B cell (primary cell): ENCODE measurements around the gene ATP5ME. TPM values are rescaled to one million over a fixed set of nuclear protein-coding genes. Genes with fewer than 3 reads are reported as not detected.

Source experiments
- ATAC-seq: fragments of 200-7000 bp; cut with Tn5 transposase; one replicate; pipeline ENCODE4 v1.10.0; 2021; ENCODE audit warnings: low read depth, mild to moderate bottlenecking, moderate number of reproducible peaks, moderate library complexity
- CTCF ChIA-PET: fragments of 350-600 bp; sonication (Branson Sonifier 250); formaldehyde crosslinking; loops from one replicate; lab custom pipeline; 2021; ENCODE audit warnings: antibody characterized with exemption, inconsistent platforms; lab: Charles Lee
- POLR2A ChIA-PET: fragments of 350-600 bp; sonication (Branson Sonifier 250); formaldehyde crosslinking; loops from one replicate; lab custom pipeline; 2021; ENCODE audit warnings: antibody characterized with exemption; lab: Charles Lee
- DNase-seq: peaks from one replicate; pipeline ENCODE4 v3.0.0; 2013
- H2AFZ ChIP-seq: 2 replicates; pipeline ENCODE4 v1.6.1; 2012; ENCODE audit warnings: mild to moderate bottlenecking, low read depth, low read length; ENCODE audit not compliant: insufficient read depth, poor library complexity, severe bottlenecking
- H3K27ac ChIP-seq, 2 donors: 1 replicate in 1 of 2; 2 replicates in 1 of 2; pipeline ENCODE4 v1.5.1; 2012 to 2013; ENCODE audit warnings: low read length in 2 of 2, mild to moderate bottlenecking in 2 of 2, moderate library complexity in 1 of 2
- H3K27me3 ChIP-seq, 4 experiments: fragments of 200-600 bp in 1 of 4; sonication (generic) in 1 of 4; replicated peaks in 1 of 4; 1 replicate in 2 of 4; 2 replicates in 2 of 4; pipeline versions ENCODE4 v1.6.1 to v1.7.0; 2013 to 2016; ENCODE audit warnings: low read length in 3 of 4, mild to moderate bottlenecking in 2 of 4, mixed read lengths in 1 of 4, moderate library complexity in 1 of 4; ENCODE audit not compliant: insufficient read depth in 4 of 4, control insufficient read depth in 3 of 4; ENCODE audit errors: control extremely low read depth in 1 of 4
- H3K36me3 ChIP-seq, 2 experiments: replicated peaks in 1 of 2; 1 replicate in 1 of 2; 2 replicates in 1 of 2; pipeline versions ENCODE4 v1.6.1 to v1.7.1; 2013; ENCODE audit warnings: low read length in 1 of 2; ENCODE audit not compliant: insufficient read depth in 2 of 2, control insufficient read depth in 1 of 2; ENCODE audit errors: control extremely low read depth in 1 of 2, extremely low read depth in 1 of 2
- H3K4me1 ChIP-seq, 2 donors: fragments of 200-600 bp in 1 of 2; sonication (generic) in 1 of 2; 1 replicate in 1 of 2; 2 replicates in 1 of 2; pipeline versions ENCODE4 v1.5.1 to v1.6.1; 2013 to 2017; ENCODE audit warnings: low read length in 2 of 2; ENCODE audit not compliant: control insufficient read depth in 2 of 2, insufficient read depth in 2 of 2
- H3K4me2 ChIP-seq: replicated peaks from 2 replicates; pipeline ENCODE3; 2012; ENCODE audit warnings: mild to moderate bottlenecking, low read depth, low read length; ENCODE audit not compliant: poor library complexity, severe bottlenecking
- H3K4me3 ChIP-seq, 5 experiments: fragments of 200-600 bp in 1 of 5; sonication (generic) in 1 of 5; 1 replicate in 3 of 5; 2 replicates in 2 of 5; pipeline versions ENCODE4 v1.5.1 to v1.7.0; 2011 to 2016; ENCODE audit warnings: low read length in 4 of 5, mild to moderate bottlenecking in 4 of 5, low read depth in 2 of 5, control low read depth in 1 of 5, moderate library complexity in 1 of 5; ENCODE audit not compliant: insufficient read depth in 1 of 5; ENCODE audit errors: control extremely low read depth in 1 of 5, extremely low read depth in 1 of 5
- H3K79me2 ChIP-seq: fragments of 200-600 bp; sonication (generic); one replicate; pipeline ENCODE4 v1.6.0; 2016; ENCODE audit warnings: low read length; ENCODE audit not compliant: control insufficient read depth, insufficient read depth
- H3K9ac ChIP-seq: fragments of 200-600 bp; sonication (generic); 2 replicates; pipeline ENCODE4 v1.6.1; 2017; ENCODE audit warnings: mild to moderate bottlenecking, low read length, moderate library complexity
- H3K9me3 ChIP-seq, 3 donors: one replicate each; pipeline versions ENCODE4 v1.6.1 to v1.7.1; 2013; ENCODE audit warnings: low read length in 2 of 3; ENCODE audit not compliant: control insufficient read depth in 2 of 3, insufficient read depth in 1 of 3; ENCODE audit errors: control extremely low read depth in 1 of 3
- H4K20me1 ChIP-seq: 2 replicates; pipeline ENCODE4 v1.6.0; 2012; ENCODE audit warnings: mild to moderate bottlenecking, low read length; ENCODE audit not compliant: insufficient read depth, control insufficient read depth, poor library complexity, severe bottlenecking
- H3K27ac Mint-ChIP-seq: one replicate; pipeline ENCODE4 v1.8.0; 2021; ENCODE audit warnings: mixed read lengths
- H3K27me3 Mint-ChIP-seq: one replicate; pipeline ENCODE4 v1.8.0; 2021; ENCODE audit warnings: mixed read lengths
- H3K4me1 Mint-ChIP-seq: one replicate; pipeline ENCODE4 v1.8.0; 2021; ENCODE audit warnings: mixed read lengths
- H3K4me3 Mint-ChIP-seq: one replicate; pipeline ENCODE4 v1.8.0; 2021; ENCODE audit warnings: mixed read lengths
- H3K9me3 Mint-ChIP-seq: one replicate; pipeline ENCODE4 v1.8.0; 2022; ENCODE audit warnings: mixed read lengths; ENCODE audit not compliant: insufficient read depth
- CTCF ChIP-seq: fragments of 200-600 bp; IDR thresholded peaks from one replicate; pipeline ENCODE4 v1.8.0; 2022; ENCODE audit warnings: antibody characterized with exemption, mild to moderate bottlenecking
- EZH2 ChIP-seq: IDR thresholded peaks from 2 replicates; pipeline ENCODE4 v1.6.1; 2012; ENCODE audit warnings: borderline replicate concordance, low read depth, mild to moderate bottlenecking, moderate library complexity, low read length; ENCODE audit not compliant: insufficient read depth, poor library complexity, severe bottlenecking
- WGBS: methylation state at CpG from one replicate; pipeline ENCODE4 v1.1.5; 2013; ENCODE audit warnings: missing lambda C conversion rate; ENCODE audit not compliant: insufficient coverage; 5-methylcytosine and 5-hydroxymethylcytosine counted together
- intact Hi-C: fragments of 100-400 bp; cut with micrococcal nuclease; formaldehyde crosslinking; loops from one replicate; pipeline ENCODE4 v1.10.0; 2022
- polyA plus RNA-seq: library from polyadenylated mRNA; depleted of rRNA; stranded (reverse); fragments of >200 nt; gene quantifications from 2 replicates; pipeline ENCODE4 v1.2.3, GENCODE V29; 2012
- total RNA-seq, 2 donors: library from RNA; stranded (reverse); fragments of 120-200 nt in 1 of 2; gene quantifications; 1 replicate in 1 of 2; 2 replicates in 1 of 2; pipeline versions ENCODE4 v1.2.3 to v1.2.4, GENCODE V29; 2013 to 2022

The ATP5ME gene
- total and polyA plus RNA-seq, 2 donors (not counting 1 experiment from before 2014, with no cell fraction given): 129 to 153 TPM

- ChIA-PET CTCF (no interaction called here), POLR2A (no interaction called here)
- Mint-ChIP-seq H3K27me3 (no peaks in the 10 kb centered on the region), H3K4me1 (peaks cover 13% of the 10 kb centered on the region), H3K4me3 (no peak overlapping the region), H3K9me3 (no peaks in the 10 kb centered on the region), H3K27ac (no peak overlapping the region)
- intact Hi-C loops: no loop called here
- no peak overlapping the region for H3K4me3 ChIP-seq
- 96% methylated on average over 34 of the region's 34 CpGs for WGBS
- no peak for TF ChIP-seq EZH2
- TF ChIP-seq CTCF: no peak
- peaks cover 0 to 12% (median 0%) of the 10 kb centered on the region in 3 donors for H3K9me3 ChIP-seq
- DNase-seq (no peak), ATAC-seq (no peak)
- H3K27me3 ChIP-seq: no peaks in the 10 kb centered on the region
- H3K4me2 ChIP-seq: no peak overlapping the region
- peaks cover 83% of the 10 kb centered on the region for H4K20me1 ChIP-seq
- no peak overlapping the region for H3K27ac ChIP-seq
- H3K79me2 ChIP-seq: peaks cover 83% of the 10 kb centered on the region
- H3K36me3 ChIP-seq: peaks cover 0 to 8% of the 10 kb centered on the region in 2 experiments
- H3K9ac ChIP-seq: no peak overlapping the region
- H3K4me1 ChIP-seq: no peaks in the 10 kb centered on the region
- H2AFZ ChIP-seq: no peak overlapping the region
These were observed 43.7 kb upstream of the ATP5ME start for GRCh38 chr4:717601-718320.

GRCh38 chr4:714087-714486 lies 40.0 kb upstream of the ATP5ME start:
- no peak overlapping the region for H2AFZ ChIP-seq
- no peaks in the 10 kb centered on the region for H3K4me1 ChIP-seq
- ChIA-PET POLR2A (interaction anchor here (0.5 kb wide), 1 partner anchor 129 kb away, joined by 4 read pairs; no protein-coding TSS in a partner anchor), CTCF (interaction anchor here (0.6 kb wide), 1 partner anchor 308 kb away, joined by 3 read pairs; no protein-coding TSS in a partner anchor)
- intact Hi-C loops: no loop called here
- H3K36me3 ChIP-seq: peaks cover 0 to 12% of the 10 kb centered on the region in 2 experiments
- WGBS: 95% methylated on average over 18 of the region's 18 CpGs
- H3K27me3 Mint-ChIP-seq: no peaks in the 10 kb centered on the region
- no peak overlapping the region for H3K9ac ChIP-seq
- H3K27ac Mint-ChIP-seq: no peak overlapping the region
- H3K27ac ChIP-seq: no peak overlapping the region
- ATAC-seq (no peak), DNase-seq (no peak)
- H3K9me3 ChIP-seq: no peaks in the 10 kb centered on the region
- H3K4me3 Mint-ChIP-seq: no peak overlapping the region
- TF ChIP-seq CTCF (no peak), EZH2 (no peak)
- peaks cover 30% of the 10 kb centered on the region for H3K4me1 Mint-ChIP-seq
- H3K9me3 Mint-ChIP-seq: no peaks in the 10 kb centered on the region
- peaks cover 69% of the 10 kb centered on the region for H4K20me1 ChIP-seq
- H3K4me3 ChIP-seq: no peak overlapping the region
- H3K79me2 ChIP-seq: peaks cover 86% of the 10 kb centered on the region
- H3K27me3 ChIP-seq: no peaks in the 10 kb centered on the region
- H3K4me2 ChIP-seq: no peak overlapping the region
